Measurements from ENCODE around the gene SNRPD1.

The SNRPD1 gene

DNA sequence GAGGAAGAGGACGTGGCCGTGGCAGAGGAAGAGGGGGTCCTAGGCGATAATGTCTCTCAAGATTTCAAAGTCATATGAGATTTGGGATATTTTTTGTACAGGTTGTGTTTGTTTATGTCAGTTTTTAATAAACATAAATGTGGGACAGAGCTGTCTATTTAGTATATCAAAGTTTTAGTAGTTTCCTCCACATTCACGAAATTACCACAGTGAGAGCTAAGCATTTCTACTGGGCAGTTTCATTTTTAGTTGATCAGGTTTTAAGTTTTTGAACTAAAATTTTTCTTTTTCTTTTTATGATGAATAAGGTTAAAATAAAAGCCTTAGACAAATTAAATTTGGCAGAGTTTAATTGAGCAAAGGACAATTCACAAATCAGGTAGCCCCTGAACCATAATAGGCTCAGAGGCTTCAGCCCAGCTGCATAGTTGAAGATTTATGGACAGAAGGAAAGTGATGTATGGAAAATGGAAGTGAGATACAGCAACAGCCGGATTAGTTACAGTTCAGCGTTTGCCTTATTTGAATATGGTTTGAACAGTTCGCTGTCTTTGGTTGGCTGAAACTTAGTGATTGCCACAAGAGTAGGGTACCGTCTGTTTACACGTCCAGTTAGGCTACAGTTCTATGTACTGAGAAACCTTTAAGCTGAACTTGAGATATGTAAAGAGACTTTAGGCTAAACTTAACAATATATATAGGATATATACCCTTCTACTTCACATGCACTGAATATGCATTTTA is 17.1 kb downstream of the SNRPD1 start:
- H3K36me3 ChIP-seq (replicated peaks; ENCODE audit: insufficient read depth, low read length): peaks cover 5% of the 10 kb centered on the region; the same call in 1 of the 2 replicates
- H4K20me1 ChIP-seq (ENCODE audit: insufficient read depth, low read length): peaks cover 4% of the 10 kb centered on the region; the same call in 1 of the 2 replicates
- H3K9me2 ChIP-seq (replicated peaks; ENCODE audit: insufficient read depth, low read length): no peaks in the 10 kb centered on the region
- no peak for TF ChIP-seq EZH2 (optimal IDR thresholded peaks at IDR 0.05; ENCODE audit: low read depth, low read length)
- TF ChIP-seq, protein P1, sequence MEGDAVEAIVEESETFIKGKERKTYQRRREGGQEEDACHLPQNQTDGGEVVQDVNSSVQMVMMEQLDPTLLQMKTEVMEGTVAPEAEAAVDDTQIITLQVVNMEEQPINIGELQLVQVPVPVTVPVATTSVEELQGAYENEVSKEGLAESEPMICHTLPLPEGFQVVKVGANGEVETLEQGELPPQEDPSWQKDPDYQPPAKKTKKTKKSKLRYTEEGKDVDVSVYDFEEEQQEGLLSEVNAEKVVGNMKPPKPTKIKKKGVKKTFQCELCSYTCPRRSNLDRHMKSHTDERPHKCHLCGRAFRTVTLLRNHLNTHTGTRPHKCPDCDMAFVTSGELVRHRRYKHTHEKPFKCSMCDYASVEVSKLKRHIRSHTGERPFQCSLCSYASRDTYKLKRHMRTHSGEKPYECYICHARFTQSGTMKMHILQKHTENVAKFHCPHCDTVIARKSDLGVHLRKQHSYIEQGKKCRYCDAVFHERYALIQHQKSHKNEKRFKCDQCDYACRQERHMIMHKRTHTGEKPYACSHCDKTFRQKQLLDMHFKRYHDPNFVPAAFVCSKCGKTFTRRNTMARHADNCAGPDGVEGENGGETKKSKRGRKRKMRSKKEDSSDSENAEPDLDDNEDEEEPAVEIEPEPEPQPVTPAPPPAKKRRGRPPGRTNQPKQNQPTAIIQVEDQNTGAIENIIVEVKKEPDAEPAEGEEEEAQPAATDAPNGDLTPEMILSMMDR (IDR thresholded peaks at IDR 0.05; ENCODE audit: low read length): no peak
- no peak for TF ChIP-seq EZH2phosphoT487 (IDR thresholded peaks at IDR 0.05; ENCODE audit: low read length)
- H3K9me3 ChIP-seq (replicated peaks; ENCODE audit: insufficient read depth, low read length): no peaks in the 10 kb centered on the region
- H2AFZ ChIP-seq (ENCODE audit: low read length): no peak overlapping the region
- H3F3A ChIP-seq (ENCODE audit: insufficient read depth, low read length): 0 out of 2 replicates have a peak, but pooled peaks cover 3% of the 10 kb centered on the region
- no peaks in the 10 kb centered on the region for H3K4me1 ChIP-seq (ENCODE audit: low read length)
- no peak overlapping the region for H3K4me2 ChIP-seq (ENCODE audit: low read depth, low read length)
- H3K27me3 ChIP-seq (replicated peaks; ENCODE audit: insufficient read depth, low read length): no peaks in the 10 kb centered on the region
- H3K9ac ChIP-seq (ENCODE audit: low read length): no peak overlapping the region
- no peak for DNase-seq
- no peak overlapping the region for H3K27ac ChIP-seq (ENCODE audit: low read length)
- H3K4me3 ChIP-seq (ENCODE audit: low read length): no peak overlapping the region
- peaks cover 46% of the 10 kb centered on the region for H3K79me2 ChIP-seq (ENCODE audit: low read length)

DNA sequence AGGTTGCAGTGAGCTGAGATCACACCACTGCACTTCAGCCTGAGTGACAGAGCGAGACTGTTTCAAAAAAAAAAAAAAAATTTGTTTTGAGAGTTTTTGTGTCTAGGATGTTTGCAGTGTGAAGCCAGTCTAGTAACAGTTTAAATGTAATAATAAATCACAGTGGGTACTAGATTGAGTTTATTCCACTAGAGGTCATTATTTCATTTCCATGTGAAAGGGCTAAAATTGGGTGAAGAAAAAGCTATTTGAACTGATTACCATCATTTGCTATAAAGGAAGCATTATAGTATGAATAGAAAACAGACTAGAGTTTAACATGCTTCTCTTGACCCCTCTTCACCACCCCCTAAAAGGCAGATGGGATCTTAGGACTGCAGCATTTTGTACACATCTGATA is 20.3 kb downstream of the SNRPD1 start:
- H3F3A ChIP-seq (ENCODE audit: insufficient read depth, low read length): 0 out of 2 replicates have a peak, but pooled peaks cover 3% of the 10 kb centered on the region
- peaks cover 4% of the 10 kb centered on the region; the same call in 1 of the 2 replicates for H4K20me1 ChIP-seq (ENCODE audit: insufficient read depth, low read length)
- no peak overlapping the region for H3K27ac ChIP-seq (ENCODE audit: low read length)
- no peak overlapping the region for H3K4me2 ChIP-seq (ENCODE audit: low read depth, low read length)
- H3K9ac ChIP-seq (ENCODE audit: low read length): no peak overlapping the region
- H3K9me3 ChIP-seq (replicated peaks; ENCODE audit: insufficient read depth, low read length): no peaks in the 10 kb centered on the region
- H3K36me3 ChIP-seq (replicated peaks; ENCODE audit: insufficient read depth, low read length): no peaks in the 10 kb centered on the region
- H3K79me2 ChIP-seq (ENCODE audit: low read length): peaks cover 16% of the 10 kb centered on the region
- TF ChIP-seq, protein P1 (IDR thresholded peaks at IDR 0.05; ENCODE audit: low read length): no peak
- TF ChIP-seq EZH2 (optimal IDR thresholded peaks at IDR 0.05; ENCODE audit: low read depth, low read length) (no peak), EZH2phosphoT487 (IDR thresholded peaks at IDR 0.05; ENCODE audit: low read length) (no peak)
- H3K4me3 ChIP-seq (ENCODE audit: low read length): no peak overlapping the region
- H3K4me1 ChIP-seq (ENCODE audit: low read length): no peaks in the 10 kb centered on the region
- no peak overlapping the region for H2AFZ ChIP-seq (ENCODE audit: low read length)
- H3K27me3 ChIP-seq (replicated peaks; ENCODE audit: insufficient read depth, low read length): no peaks in the 10 kb centered on the region
- H3K9me2 ChIP-seq (replicated peaks; ENCODE audit: insufficient read depth, low read length): no peaks in the 10 kb centered on the region
- no peak for DNase-seq

DNA sequence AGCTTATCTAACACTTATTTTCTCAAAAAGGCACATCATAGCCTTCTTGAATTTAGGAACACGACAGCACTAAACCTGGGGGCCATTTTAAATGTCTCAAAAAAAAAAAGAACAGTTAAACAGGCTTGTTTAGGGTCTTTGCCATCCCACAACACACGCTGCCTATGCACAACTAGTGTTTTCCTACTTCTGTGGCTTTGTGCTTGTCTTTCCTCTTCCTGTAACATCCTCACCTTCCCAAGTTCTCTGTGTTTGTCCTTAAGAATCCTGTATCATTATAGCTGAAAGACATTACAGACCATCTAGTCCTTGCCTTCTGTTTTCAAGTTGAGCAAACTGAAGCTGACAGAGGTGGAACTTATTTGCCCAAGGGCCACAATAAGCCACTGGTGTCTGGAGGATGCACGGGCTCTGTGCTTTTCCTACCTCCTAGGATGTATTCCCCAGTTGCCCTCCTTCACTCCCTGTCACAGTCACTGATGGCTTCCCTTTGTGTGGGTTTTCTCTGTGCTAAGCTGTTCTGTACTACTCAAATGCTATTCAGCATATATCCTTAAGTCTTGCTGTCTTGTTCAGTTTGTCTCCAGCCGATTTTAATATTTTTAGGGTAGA is 22.6 kb downstream of the SNRPD1 start:
- Histone ChIP-seq H4K20me1 (ENCODE audit: insufficient read depth, low read length) (no peaks in the 10 kb centered on the region), H3K9me2 (replicated peaks; ENCODE audit: insufficient read depth, low read length) (no peaks in the 10 kb centered on the region), H3K4me1 (ENCODE audit: low read length) (no peaks in the 10 kb centered on the region), H3K9ac (ENCODE audit: low read length) (no peak overlapping the region), H3F3A (ENCODE audit: insufficient read depth, low read length) (0 out of 2 replicates have a peak, but pooled peaks cover 8% of the 10 kb centered on the region), H2AFZ (ENCODE audit: low read length) (no peak overlapping the region), H3K9me3 (replicated peaks; ENCODE audit: insufficient read depth, low read length) (no peaks in the 10 kb centered on the region), H3K4me3 (ENCODE audit: low read length) (no peak overlapping the region), H3K27me3 (replicated peaks; ENCODE audit: insufficient read depth, low read length) (no peaks in the 10 kb centered on the region), H3K4me2 (ENCODE audit: low read depth, low read length) (no peak overlapping the region), H3K36me3 (replicated peaks; ENCODE audit: insufficient read depth, low read length) (no peaks in the 10 kb centered on the region), H3K27ac (ENCODE audit: low read length) (no peak overlapping the region), H3K79me2 (ENCODE audit: low read length) (no peaks in the 10 kb centered on the region)
- DNase-seq: no peak
- TF ChIP-seq EZH2phosphoT487 (IDR thresholded peaks at IDR 0.05; ENCODE audit: low read length): no peak
- TF ChIP-seq EZH2 (optimal IDR thresholded peaks at IDR 0.05; ENCODE audit: low read depth, low read length): no peak
- TF ChIP-seq, protein P1 (IDR thresholded peaks at IDR 0.05; ENCODE audit: low read length): no peak
